ENCODE data around the gene PNKP.

GRCh38 chr19:49889038-49889686 is 21.8 kb upstream of the PNKP start:
- no peak for TF ChIP-seq CTCF (IDR thresholded peaks at IDR 0.05; ENCODE audit: insufficient read depth, low read length, poor library complexity, severe bottlenecking)
- TF ChIP-seq EZH2phosphoT487 (conservative IDR thresholded peaks at IDR 0.05; ENCODE audit: low read length): no peak
